Adipocyte (in vitro differentiated cells): ENCODE measurements around the gene GPR179.

ENCODE experiments used
- DNase-seq: peaks from one replicate; pipeline ENCODE4 v3.0.0-alpha.2; 2015; ENCODE audit warnings: low read depth
- H3K27me3 ChIP-seq: replicated peaks from 2 replicates; pipeline ENCODE4 v1.7.0; 2013; ENCODE audit warnings: mild to moderate bottlenecking, low read length, moderate library complexity; ENCODE audit not compliant: control insufficient read depth, insufficient read depth
- H3K36me3 ChIP-seq: 2 replicates; pipeline ENCODE4 v1.7.0; 2013; ENCODE audit warnings: low read length, mild to moderate bottlenecking, moderate library complexity; ENCODE audit not compliant: control insufficient read depth, insufficient read depth, severe bottlenecking
- H3K4me1 ChIP-seq: 2 replicates; pipeline ENCODE4 v1.7.0; 2013; ENCODE audit warnings: mild to moderate bottlenecking, low read length, moderate library complexity; ENCODE audit not compliant: control insufficient read depth, insufficient read depth
- H3K4me3 ChIP-seq: 2 replicates; pipeline ENCODE4 v1.7.0; 2013; ENCODE audit warnings: mild to moderate bottlenecking, low read length, moderate library complexity
- H3K9ac ChIP-seq: 2 replicates; pipeline ENCODE4 v1.7.0; 2013; ENCODE audit warnings: mild to moderate bottlenecking, low read length, moderate library complexity
- H3K9me3 ChIP-seq: 2 replicates; pipeline ENCODE4 v1.7.0; 2013; ENCODE audit warnings: mild to moderate bottlenecking, low read length, moderate library complexity; ENCODE audit not compliant: control insufficient read depth

Gene GPR179

DNA sequence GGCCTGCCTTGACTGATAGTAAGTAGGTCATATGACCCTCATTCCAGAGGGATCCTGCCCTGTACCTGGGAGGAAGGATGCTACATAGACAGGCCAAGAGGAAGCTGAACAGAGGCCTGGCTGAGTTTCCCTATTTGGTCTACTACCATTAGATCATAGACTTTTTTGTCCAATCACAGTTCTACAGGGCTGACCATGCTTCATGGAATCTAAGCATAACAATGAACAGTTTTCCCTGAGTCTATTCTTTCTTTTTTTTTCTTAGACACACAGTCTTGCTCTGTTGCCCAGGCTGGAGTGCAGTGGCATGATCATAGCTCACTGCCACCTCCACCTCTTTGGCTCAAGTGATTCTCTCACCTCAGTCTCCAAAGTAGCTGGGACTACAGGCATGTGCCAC lies 3.9 kb downstream of the GPR179 start:
- H3K9me3 ChIP-seq: no peaks in the 10 kb centered on the region
- no peaks in the 10 kb centered on the region for H3K36me3 ChIP-seq
- no peak overlapping the region for H3K4me3 ChIP-seq
- H3K9ac ChIP-seq: no peak overlapping the region
- no peak for DNase-seq
- no peaks in the 10 kb centered on the region for H3K4me1 ChIP-seq
- peaks cover 38% of the 10 kb centered on the region for H3K27me3 ChIP-seq

DNA sequence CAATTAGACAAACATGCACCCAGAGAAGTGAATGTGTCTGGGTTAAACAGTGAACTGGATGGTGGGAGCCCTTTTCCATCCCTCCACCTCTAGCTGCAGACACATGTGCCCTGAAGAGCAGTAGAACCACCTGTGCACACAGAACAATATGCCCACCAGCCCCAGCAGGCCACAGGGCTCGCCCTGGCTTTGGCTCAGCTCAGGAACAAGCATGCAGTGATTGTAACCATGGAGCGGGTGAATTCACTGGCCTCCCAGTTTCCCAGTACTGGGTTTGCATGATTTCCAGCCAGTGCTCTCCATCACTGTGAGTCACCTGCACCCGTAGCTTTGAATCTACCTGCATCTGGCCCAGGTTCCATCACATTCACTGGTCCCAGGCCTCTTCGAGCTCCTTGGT lies 5.2 kb downstream of the GPR179 start:
- Histone ChIP-seq H3K4me1 (no peaks in the 10 kb centered on the region), H3K27me3 (peaks cover 39% of the 10 kb centered on the region), H3K4me3 (no peak overlapping the region), H3K9me3 (no peaks in the 10 kb centered on the region), H3K36me3 (no peaks in the 10 kb centered on the region), H3K9ac (no peak overlapping the region)
- DNase-seq: no peak

DNA sequence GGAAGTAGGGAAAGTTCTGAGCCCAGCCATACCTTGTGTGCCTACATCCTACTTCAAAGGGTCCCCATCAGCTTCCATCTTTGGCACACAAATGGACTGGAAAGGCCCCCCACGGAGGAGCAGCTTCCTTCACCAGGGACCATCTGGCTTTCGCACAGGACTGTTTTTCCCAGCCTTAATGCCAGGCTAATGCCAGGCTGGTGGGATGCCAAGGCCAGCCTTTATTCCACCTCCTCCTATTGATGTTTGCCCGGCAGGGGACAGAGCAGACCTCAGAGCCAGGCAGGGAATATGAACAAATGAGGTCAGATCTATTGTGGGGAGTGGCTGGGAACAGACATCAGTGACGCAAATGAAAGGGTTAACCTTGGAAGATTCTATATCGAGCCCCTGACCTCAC lies 5.7 kb downstream of the GPR179 start:
- no peak overlapping the region for H3K4me3 ChIP-seq
- no peaks in the 10 kb centered on the region for H3K4me1 ChIP-seq
- H3K36me3 ChIP-seq: no peaks in the 10 kb centered on the region
- no peaks in the 10 kb centered on the region for H3K9me3 ChIP-seq
- H3K9ac ChIP-seq: no peak overlapping the region
- peaks cover 39% of the 10 kb centered on the region for H3K27me3 ChIP-seq
- no peak for DNase-seq

DNA sequence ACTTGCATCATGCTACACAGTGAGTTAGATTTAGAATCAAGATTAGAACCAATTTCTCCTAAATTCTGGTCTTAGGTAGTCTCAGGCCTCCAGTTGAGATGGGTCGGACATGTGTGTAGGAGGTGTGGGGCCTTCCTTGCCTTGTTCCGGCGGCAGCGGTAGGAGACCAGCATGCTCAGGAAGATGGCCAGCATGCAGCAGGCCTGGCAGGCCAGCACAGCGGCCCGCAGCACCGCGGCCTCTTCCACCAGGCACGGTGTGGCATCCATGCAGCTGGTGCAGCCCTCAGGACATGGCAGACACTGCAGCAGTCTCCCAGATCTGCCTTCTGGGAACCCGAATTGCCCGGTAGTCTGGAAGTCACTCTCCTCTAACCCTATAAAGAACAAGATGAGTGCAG lies 6.9 kb downstream of the GPR179 start:
- Histone ChIP-seq H3K4me3 (no peak overlapping the region), H3K36me3 (no peaks in the 10 kb centered on the region), H3K9me3 (no peaks in the 10 kb centered on the region), H3K9ac (no peak overlapping the region), H3K4me1 (no peaks in the 10 kb centered on the region), H3K27me3 (peaks cover 46% of the 10 kb centered on the region)
- DNase-seq: no peak

DNA sequence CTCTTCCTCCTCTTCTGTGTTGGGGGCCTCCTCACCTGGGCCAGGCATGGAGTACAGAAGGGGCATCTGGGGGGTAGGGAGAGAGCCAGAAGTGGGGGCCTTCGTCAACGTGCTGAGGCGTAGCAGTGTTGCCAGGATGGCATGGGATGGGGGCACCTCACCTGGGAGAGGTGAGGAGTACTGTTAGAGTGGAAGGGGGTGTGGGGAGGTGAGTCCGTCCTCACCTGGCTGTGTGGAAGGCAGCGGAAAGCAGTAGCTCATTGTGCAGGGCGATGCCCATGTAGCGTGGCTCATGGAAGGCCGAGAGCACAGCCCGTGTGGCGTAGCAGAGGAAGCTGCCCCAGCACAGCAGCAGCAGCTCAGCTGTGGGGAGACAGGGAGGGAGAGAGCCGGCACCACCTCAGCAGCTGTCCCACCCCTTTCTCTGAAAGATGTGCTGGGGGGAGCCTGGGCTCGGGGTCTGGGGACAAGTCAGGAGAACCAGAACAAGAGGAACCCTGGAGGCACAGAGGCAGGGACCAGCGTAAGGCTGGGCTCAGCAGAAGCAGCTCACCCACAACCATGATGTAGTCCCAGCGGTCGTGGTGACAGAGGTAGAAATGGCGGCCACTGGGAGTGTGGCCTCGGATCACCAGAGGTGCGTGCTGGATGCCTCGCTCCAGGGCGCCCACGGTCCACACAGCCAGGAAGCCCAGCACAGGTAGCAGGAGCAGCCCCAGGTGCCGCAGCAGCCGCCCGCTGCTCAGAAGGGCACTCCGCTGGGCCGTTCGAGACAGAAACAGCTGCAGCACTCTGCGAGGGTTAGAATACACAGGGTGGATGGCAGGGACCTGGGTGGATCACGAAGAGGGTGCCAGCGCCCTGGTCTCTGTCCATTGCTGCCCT lies 9.0 kb downstream of the GPR179 start:
- no peak for DNase-seq
- H3K9me3 ChIP-seq: no peaks in the 10 kb centered on the region
- H3K4me1 ChIP-seq: no peaks in the 10 kb centered on the region
- peaks cover 63% of the 10 kb centered on the region for H3K27me3 ChIP-seq
- H3K36me3 ChIP-seq: no peaks in the 10 kb centered on the region
- no peak overlapping the region for H3K9ac ChIP-seq
- no peak overlapping the region for H3K4me3 ChIP-seq

DNA sequence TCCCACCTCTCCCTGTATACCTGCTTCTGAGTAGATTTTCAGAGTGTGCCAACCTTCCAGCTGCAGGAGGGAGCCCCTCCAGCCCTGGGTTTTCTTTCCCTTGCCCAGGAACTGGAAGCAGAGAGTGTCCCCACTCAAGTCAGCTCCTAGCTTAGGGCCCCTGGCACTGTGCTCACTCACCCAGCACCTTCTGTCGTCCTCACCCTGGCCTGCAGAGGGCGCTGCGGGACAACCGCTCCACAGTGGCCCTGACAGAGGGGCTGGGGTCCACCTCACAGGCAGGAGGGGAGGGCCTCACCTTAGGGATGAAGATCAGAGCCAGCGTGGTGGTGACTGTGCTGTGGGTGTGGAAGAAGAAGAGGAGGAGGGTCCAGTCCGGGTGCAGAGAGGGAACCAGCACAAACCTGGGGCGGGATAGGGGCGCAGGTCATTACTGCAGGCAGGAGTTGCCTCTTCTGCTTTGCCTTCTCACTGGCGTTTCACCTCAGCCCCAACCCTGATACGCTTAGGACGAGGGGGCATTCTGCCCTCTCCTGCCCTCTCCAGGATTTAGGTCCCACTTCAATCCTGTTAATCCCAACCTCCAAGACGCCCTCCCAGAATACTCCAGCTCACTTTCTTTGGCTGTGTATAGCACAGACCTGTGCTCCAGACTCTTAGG lies 10.0 kb downstream of the GPR179 start:
- Histone ChIP-seq H3K36me3 (no peaks in the 10 kb centered on the region), H3K4me3 (no peak overlapping the region), H3K27me3 (peaks cover 66% of the 10 kb centered on the region), H3K4me1 (no peaks in the 10 kb centered on the region), H3K9ac (no peak overlapping the region), H3K9me3 (no peaks in the 10 kb centered on the region)
- peak; percentile 52 for DNase-seq

DNA sequence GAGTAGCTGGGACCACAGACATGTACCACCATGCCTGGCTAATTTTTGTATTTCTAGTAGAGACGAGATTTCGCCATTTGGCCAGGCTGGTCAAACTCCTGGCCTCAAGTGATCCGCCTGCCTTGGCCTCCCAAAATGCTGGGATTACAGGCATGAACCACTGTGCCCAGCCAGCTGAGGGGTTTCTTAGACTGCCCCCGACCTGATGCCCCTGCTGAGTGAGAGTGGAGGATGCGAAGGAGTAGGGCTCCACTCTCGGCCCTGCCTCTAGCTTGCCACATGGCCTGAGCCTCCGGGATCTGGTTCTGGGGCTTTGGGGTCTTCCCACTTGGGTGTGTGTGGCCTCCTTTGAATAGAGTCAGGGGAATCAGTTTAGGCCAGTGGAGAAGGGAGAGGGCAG lies 11.0 kb downstream of the GPR179 start:
- Histone ChIP-seq H3K4me3 (no peak overlapping the region), H3K36me3 (no peaks in the 10 kb centered on the region), H3K4me1 (no peaks in the 10 kb centered on the region), H3K9me3 (no peaks in the 10 kb centered on the region), H3K9ac (no peak overlapping the region), H3K27me3 (peaks cover 57% of the 10 kb centered on the region)
- no peak for DNase-seq

DNA sequence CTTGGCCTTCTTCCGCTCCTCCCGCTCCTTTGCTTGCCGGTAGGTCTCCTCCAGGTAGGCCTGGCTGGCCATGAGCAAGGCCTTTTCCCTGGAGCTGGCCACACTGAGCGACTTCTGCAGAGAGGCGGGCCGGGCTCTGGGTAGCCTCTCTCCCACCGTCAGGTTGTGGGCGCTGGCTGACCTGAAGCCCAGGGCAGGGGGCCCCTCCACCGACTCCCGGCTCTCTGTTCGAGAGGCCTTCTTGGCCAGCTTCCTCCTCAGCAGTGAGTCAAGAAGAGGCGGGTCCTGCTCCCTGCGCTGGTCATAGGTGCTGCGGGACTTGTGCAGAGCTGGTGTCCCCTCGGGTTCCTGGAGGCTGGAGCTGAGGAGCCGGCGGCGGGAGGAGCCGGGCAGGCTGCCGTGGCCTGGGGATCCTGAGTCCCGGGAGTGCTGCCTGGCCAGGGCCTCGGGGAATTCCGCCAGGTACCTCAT lies 12.8 kb downstream of the GPR179 start:
- Histone ChIP-seq H3K9me3 (no peaks in the 10 kb centered on the region), H3K27me3 (peaks cover 57% of the 10 kb centered on the region), H3K4me1 (no peaks in the 10 kb centered on the region), H3K9ac (no peak overlapping the region), H3K4me3 (no peak overlapping the region), H3K36me3 (no peaks in the 10 kb centered on the region)
- DNase-seq: no peak

DNA sequence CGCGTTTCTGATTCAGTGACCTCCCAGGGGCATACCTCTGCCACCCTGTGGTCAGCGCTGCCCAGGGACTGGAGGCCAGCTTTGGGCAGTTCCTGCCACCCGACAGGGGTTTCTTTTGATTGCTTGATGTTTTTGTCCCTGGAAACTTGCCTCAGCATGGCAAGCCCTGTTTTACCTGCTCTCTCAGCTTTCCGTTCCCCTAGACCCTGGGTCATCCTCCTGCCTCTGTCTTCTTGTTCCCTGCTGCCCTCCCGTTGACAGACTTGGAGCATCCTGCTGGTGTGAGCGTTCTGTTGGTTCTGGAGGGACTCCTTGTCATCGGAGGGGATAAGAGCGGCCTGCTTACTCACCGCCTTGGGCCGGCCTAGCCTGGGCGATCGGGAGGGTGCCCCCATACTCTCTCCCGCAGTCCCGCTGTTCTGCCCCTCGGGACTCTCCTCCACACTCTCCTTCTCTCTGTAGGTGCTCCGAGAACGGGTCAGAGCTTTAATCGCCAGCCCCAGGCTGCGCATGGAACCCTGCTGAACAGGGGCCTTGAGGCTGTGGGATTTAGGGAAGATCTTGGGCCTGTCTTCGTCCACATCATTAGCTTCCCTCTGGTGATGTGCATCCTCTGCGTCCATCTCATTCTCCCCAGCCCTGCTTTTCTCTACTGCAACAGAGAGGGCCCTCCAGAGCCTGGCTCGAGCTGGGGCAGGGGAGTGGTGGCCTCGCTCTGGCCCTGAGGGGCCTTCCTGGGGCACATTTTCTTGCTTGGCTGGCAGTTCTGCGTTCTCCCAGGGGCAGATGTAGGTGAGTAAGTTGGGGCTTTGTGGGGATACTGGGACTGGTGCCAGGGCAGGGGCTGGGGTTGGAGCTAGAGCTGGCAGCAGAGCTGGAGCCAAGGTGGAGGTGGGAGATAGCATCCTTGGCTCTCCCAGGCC lies 13.7 kb downstream of the GPR179 start:
- Histone ChIP-seq H3K9me3 (no peaks in the 10 kb centered on the region), H3K9ac (no peak overlapping the region), H3K27me3 (peaks cover 56% of the 10 kb centered on the region), H3K4me3 (no peak overlapping the region), H3K4me1 (peaks cover 8% of the 10 kb centered on the region), H3K36me3 (no peaks in the 10 kb centered on the region)
- DNase-seq: no peak

DNA sequence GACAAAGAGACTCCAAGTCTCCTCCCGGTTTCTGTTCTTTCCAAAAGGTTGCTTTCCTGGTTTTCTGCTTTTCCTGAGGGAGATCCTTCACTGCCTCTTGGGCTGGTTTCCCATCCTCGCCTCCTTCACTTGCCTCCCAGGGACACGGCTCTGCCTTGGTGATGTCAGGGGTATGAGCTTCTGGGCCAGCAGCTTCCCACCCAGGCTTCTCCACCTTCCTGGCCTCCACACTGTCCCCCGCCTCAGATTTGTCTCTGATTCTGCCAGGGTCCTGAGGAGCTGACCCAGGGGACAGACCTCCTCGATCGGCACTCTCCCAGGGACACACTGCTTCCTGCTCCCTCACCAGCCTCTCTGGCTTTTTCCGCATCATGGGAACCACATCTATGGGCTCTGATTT lies 14.5 kb downstream of the GPR179 start:
- no peaks in the 10 kb centered on the region for H3K36me3 ChIP-seq
- no peaks in the 10 kb centered on the region for H3K9me3 ChIP-seq
- no peak overlapping the region for H3K9ac ChIP-seq
- H3K27me3 ChIP-seq: peaks cover 49% of the 10 kb centered on the region
- no peak for DNase-seq
- peaks cover 16% of the 10 kb centered on the region for H3K4me1 ChIP-seq
- no peak overlapping the region for H3K4me3 ChIP-seq

DNA sequence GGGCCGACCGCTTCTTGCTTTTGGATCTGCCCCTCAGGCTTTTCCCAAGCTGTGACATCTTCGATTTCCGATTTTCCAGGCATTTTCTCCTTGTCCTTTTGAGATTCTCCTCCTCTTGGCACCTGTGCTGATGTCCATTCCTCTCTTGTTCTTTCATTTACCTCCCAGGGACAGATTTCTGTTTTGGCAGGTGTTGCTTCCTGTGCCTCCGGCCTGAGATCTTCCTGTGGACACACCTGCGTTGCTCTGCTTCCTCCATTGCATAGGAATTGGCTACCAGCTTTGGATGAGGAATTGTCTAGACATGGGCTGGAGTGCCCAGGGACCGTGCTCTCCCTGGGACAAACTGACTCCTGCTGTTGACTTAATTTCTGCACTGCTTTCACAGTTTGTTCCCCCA lies 15.1 kb downstream of the GPR179 start:
- no peak for DNase-seq
- Histone ChIP-seq H3K9me3 (no peaks in the 10 kb centered on the region), H3K36me3 (no peaks in the 10 kb centered on the region), H3K4me1 (peaks cover 21% of the 10 kb centered on the region), H3K27me3 (peaks cover 42% of the 10 kb centered on the region), H3K9ac (no peak overlapping the region), H3K4me3 (no peak overlapping the region)
